AG08396 (cell line): ENCODE measurements around the gene F2.
"Not testable (repeated sequence)": the region's sequence is repeated elsewhere in the genome, so short reads cannot be mapped to it uniquely, and the experiment has no call there.

Experiments
- DNase-seq: peaks from one replicate; pipeline ENCODE4 v3.0.0; 2012; ENCODE audit warnings: low spot score, mixed read lengths

Gene F2

GRCh38 chr11:46686886-46687795, 31.9 kb upstream of the F2 start:
- peak; percentile 76 for DNase-seq

DNA sequence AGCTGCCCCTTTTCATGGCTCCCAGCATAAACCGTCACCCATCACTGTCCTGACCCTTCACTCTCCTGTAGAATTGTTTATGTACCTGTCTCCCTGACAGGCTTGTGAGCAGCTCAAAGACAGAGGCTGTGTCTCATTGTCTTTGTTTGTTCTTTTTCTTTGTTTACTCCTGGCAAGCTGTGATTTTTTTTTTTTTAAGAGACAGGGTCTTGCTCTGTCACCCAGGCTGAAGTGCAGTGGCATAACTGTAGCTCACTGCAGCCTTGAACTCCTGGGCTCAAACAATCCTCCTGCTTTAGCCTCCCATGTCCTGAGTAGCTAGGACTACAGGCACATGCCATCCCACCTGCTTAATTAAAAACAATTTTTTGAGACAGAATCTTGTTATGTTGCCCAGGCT, 28.3 kb upstream of the F2 start:
- no peak for DNase-seq

DNA sequence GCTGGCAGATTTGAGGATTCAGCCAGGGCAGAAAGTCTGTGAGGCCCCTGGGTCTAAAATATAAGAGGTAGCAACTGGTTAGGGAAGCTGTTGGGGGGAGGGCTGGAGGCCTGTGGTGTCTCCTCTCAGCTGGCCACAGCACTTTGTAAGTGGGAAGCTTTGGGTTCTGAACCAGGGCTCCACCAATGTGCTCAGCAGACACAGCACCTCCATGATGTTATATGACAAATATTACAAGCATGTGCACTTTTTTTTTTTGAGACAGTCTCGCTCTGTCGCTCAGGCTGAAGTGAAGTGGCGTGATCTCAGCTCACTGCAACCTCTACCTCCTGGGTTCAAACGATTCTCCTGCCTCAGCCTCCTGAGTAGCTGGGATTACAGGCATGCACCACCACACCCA, 26.6 kb upstream of the F2 start:
- DNase-seq = no peak

DNA sequence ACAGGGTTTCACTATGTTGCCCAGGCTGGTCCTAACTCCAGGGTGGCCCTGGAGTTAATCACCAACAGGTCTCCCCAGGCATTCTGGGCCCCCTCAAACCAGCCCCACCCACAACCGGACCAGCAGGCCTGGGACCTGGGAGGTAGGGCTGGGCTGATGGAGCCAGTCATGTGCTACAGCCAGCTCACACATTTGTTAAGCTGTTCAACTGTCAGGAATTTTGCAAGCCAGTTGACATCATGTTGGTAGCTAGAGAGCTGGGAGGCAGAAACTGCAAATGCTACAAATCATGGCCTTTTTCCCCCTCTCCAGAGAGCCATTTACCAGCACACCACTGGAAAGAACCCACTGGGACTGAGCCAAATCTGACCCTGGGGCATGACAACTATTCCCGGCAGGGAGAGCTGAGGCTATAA, 25.4 kb upstream of the F2 start:
- no peak for DNase-seq

DNA sequence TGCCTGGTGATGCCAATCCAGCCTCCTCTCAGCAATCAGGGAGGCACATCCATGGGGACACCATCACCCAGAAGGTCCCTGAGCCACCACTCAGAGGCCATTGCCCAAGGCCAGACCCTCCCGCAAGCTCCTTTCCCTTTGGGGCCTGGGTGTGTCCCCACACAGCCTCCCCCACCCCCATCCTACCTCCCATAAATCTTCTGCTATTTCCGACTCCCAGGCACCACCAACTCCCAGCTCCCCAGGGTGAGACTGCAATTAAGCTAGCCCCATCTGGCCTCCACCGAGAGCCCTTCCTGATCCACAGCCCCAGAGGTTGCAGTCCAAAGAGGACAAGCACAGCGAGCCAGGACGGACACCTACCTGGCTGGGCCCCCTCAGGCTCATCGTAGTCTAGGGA, 24.9 kb upstream of the F2 start:
- DNase-seq = no peak

- DNase-seq = no peak
Observed at GRCh38 chr11:46694607-46695006, 24.4 kb upstream of the F2 start.

- DNase-seq = no peak
Observed at GRCh38 chr11:46695345-46696211, 23.4 kb upstream of the F2 start.

DNA sequence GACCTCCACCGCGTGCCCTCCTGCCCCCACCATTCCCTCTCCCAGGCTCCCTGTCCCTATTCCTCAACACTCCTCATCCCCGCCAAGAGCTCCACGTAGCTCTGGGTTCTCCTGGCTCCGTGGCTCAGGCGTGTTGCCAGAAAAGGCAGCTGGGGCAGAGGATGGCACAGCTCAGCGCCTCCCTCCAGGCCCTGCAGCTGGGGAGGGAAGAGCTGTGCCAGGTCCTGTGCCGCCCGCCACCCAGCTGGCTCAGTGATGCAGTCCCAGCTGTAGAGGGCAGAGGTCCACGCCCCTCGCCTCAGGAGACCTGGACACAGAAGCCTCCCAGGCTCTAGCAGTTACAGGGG, 22.8 kb upstream of the F2 start:
- DNase-seq = no peak

GRCh38 chr11:46697303-46697702, 21.7 kb upstream of the F2 start:
- DNase-seq = no peak

DNA sequence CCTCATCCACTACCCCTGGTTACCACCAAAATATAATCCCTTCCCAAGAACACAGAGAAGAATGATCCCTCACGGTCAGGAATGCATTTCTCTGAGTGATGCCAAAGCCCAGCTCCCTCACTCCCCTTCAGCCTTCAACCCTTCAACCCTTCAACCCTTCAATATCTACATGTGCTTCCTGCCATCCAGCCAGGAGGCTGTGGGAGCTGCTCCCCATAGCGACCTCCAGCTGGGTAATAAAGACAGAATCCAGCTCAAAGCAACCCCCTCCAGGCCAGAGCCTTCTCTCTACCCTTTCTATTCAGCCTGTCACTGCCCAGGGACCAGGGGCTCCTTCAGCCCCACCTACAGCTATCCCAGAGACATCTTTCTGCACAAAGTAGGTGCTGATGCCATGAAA, 21.3 kb upstream of the F2 start:
- DNase-seq = no peak

DNA sequence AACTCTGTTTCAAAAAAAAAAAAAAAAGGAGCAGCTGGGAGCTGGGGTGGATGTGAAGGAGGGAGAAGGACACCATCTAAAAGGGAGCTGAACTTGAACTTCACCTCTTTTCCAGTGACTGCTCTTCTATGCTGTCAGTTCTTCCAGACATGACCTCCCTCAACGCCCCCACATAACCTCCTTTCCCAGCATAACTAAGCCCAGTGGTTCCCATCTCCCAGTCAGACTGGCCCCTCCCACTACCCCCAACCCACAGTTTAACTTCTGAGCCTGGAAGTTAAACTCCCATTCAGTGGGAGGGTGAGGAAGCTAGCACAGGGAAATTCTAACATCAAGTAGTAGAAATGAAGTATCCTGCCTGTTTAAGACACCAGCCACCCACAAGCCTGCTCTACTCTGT, 20.4 kb upstream of the F2 start:
- no peak for DNase-seq

- peak; percentile 94 for DNase-seq
Observed at GRCh38 chr11:46700241-46701077, 18.6 kb upstream of the F2 start, which contains the start of the genes ARHGAP1 and ZNF408. TSS of gene ARHGAP1 (minus strand) at chr11:46700619. CDS start at chr11:46696107, 4,512 bp downstream. TSS of gene ZNF408 (plus strand) at chr11:46701031. CDS start at chr11:46701048, 17 bp downstream.

DNA sequence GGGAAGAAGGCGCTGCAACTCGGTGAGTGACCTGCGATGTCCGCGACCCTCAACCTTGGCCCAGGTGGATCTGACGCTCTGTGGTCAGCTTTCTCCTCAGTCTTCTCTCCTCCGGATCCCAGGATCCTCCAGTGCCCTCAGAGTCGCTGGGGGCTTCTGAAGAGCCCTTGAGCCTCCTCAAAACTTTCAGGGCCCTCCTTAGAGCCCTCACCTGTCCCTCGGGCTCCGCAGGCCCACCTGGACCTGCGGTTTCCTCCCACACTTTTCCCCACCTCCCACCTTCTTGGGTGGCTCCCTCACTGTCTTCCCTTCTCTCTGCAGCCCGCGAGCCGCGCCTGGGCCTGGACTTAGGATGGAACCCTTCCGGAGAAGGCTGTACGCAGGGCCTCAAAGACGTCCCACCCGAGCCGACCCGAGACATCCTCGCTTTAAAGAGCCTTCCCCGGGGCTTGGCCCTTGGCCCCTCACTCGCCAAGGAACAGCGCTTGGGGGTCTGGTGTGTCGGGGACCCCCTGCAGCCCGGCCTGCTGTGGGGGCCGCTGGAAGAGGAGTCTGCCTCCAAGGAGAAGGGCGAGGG, 17.8 kb upstream of the F2 start:
- DNase-seq = no peak

- DNase-seq = no peak
Observed at GRCh38 chr11:46705070-46705688, 13.8 kb upstream of the F2 start.

DNA sequence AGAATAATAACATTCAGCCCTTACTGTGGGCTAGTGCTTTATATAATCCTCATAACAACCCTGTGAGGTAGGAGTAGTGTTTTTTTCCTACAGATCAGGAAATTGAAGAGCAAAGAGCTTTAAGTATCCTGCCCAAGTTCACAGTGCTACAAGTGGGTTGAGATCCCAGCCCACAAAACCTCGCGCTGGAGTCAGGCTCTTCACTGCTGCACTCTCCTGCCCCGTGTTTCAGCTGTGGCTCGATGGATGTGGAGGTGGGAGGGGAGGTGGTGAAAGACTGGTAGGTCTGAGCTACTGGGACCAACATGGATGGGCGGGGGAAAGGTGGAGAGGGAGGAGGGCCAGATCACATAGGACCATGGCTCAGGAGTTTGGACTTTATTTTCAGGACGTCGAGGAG, 12.1 kb upstream of the F2 start:
- DNase-seq = no peak

GRCh38 chr11:46709351-46709750, 9.7 kb upstream of the F2 start:
- DNase-seq = not testable (repeated sequence)

GRCh38 chr11:46710821-46711269, 8.2 kb upstream of the F2 start:
- DNase-seq = peak; percentile 86

DNA sequence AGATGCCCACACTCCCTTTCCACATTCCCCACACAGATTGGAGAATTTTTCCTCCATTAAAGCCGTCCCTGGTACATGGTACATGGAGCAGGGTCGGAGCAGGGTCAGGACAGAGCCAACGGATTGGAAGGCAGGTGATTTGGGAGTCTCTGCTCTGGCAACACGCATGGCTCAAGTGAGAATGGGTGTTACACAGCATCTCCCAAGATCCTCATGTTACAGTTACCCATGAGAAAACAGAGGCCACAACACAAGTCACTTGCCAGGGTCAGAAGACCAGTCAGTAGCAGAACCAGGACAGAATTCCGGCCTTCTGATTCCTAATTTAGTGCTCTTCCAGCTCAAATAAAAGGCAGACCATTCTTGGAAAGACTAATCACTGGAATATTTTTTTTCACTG, 7.7 kb upstream of the F2 start:
- DNase-seq = no peak

DNA sequence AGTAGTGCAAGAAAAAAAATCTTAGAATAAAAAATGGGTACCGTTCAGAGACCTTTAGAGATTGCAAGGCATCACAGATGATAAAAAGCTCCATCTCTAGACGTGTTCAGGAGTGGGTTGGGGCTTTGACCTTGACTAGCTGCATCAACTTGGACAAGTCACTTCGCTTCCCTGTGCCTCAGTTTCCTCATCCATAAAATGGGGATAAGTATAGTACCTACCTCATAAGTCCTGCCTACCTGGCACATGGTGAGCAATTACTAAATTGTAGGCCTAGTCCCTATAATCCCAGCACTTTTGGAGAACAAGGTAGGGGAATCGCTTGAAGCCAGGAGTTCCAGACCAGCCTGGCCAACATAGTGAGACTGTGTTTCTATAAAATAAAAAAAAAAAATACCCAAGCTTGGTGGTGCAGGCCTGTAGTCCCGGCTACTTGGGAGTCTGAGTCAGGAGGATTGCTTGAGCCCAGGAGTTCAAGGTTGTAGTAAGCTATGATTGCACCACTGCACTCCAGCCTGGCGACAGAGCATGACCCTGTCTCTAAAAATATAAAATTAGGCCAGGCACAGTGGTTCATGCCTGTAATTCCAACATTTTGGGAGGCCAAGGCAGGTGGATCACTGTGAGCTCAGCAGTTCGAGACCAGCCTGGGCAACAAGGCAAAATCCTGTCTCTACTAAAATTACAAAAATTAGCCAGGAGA, 6.0 kb upstream of the F2 start:
- no peak for DNase-seq

DNA sequence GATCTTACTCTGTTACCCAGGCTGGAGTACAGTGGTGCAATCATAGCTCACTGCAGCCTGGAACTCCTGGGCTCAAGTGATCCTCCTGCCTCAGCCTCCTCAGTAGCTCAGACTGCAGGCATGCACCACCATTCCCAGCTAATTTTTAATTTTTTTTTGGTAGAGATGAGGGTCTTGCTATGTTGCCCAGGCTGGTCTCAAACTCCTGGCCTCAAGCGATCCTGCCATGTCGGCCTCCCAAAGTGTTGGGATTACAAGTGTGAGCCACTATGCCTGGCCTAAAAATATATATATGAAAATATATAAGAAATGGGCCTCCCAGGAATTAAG, 1.2 kb upstream of the F2 start:
- not testable (repeated sequence) for DNase-seq
